ENCODE data around the gene DOCK4. TPM values are rescaled to one million over a fixed set of nuclear protein-coding genes. Genes with fewer than 3 reads are reported as not detected.

Gene DOCK4
- total RNA-seq, 1 donor from 2014 or later, result 70.9 TPM

GRCh38 chr7:112064627-112065385, 141.4 kb downstream of the DOCK4 start:
- FAIRE-seq (no peak), DNase-seq (ENCODE audit: low spot score in 2 of 2) (no peak)

GRCh38 chr7:112063974-112064373, 142.2 kb downstream of the DOCK4 start:
- FAIRE-seq (no peak), DNase-seq (ENCODE audit: low spot score in 2 of 2) (no peak)

DNA sequence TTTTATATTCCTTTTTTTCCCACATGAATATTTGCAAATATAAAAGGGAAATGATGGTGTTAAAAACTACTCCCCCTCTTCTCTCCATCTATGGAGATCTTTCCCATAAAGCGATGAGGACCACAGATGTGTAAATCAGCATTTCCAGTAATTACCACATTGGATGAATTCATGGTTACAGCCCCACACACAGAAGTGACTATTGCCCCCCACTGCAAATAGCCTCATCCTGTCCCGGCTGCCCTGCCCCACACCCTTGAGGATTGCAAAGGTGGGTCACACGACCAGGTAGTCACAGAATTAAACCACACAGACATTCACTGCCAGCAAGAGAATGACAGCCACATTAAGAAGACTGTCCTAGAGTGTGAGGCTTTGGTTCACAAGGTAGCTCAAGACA, 145.1 kb downstream of the DOCK4 start:
- no peak for DNase-seq (ENCODE audit: low spot score in 2 of 2)
- no peak for FAIRE-seq

- no peak for DNase-seq (ENCODE audit: low spot score in 2 of 2)
- no peak for FAIRE-seq
Measured at GRCh38 chr7:112060625-112061024, 145.6 kb downstream of the DOCK4 start.

DNA sequence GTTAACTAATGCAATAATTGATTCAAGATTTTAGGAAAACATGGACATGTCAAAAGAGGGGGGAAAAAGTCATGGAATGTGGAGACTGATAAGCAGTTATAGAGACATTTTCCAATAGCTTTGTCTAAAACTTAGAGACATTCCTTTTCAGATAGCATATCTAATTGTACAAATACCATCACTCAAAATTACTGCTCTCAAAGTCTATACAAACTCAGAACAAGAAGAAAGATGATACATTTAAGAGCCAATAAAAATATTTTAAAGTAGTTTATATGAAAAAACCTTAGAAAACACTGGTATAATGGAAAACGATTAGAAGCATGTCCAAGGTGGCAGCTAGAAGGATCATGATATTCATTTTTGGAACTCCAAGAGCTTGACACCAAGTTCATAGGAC, 146.5 kb downstream of the DOCK4 start:
- DNase-seq (ENCODE audit: low spot score in 2 of 2) (no peak), FAIRE-seq (no peak)

GRCh38 chr7:112058686-112059085, 147.5 kb downstream of the DOCK4 start:
- FAIRE-seq (no peak), DNase-seq (ENCODE audit: low spot score in 2 of 2) (no peak)

DNA sequence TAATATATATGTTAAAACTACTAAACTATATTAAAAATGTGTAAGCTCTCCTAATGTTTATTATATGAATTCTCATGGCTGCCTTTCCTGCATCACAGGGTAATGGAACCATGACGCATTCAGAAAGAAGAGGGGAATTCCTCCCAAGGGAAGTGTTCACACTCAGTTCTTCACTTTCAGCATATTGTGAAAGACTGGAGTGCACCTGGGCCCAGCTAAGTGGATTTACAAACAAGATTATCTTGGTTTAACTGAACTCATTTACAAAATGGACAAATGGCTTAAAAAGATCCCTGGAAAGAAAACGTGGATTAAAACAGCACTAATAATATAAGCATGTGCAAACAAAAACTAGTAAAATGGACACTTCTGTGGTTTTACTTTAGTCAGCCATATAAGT, 149.8 kb downstream of the DOCK4 start:
- DNase-seq (ENCODE audit: low spot score in 2 of 2) (no peak), FAIRE-seq (no peak)

GRCh38 chr7:112053737-112054069, 152.5 kb downstream of the DOCK4 start:
- no peak for FAIRE-seq
- no peak for DNase-seq (ENCODE audit: low spot score in 2 of 2)

GRCh38 chr7:112052993-112053736, 153.0 kb downstream of the DOCK4 start:
- FAIRE-seq (no peak), DNase-seq (ENCODE audit: low spot score in 2 of 2) (no peak)

- no peak for FAIRE-seq
Measured at GRCh38 chr7:112052498-112052897, 153.7 kb downstream of the DOCK4 start.

DNA sequence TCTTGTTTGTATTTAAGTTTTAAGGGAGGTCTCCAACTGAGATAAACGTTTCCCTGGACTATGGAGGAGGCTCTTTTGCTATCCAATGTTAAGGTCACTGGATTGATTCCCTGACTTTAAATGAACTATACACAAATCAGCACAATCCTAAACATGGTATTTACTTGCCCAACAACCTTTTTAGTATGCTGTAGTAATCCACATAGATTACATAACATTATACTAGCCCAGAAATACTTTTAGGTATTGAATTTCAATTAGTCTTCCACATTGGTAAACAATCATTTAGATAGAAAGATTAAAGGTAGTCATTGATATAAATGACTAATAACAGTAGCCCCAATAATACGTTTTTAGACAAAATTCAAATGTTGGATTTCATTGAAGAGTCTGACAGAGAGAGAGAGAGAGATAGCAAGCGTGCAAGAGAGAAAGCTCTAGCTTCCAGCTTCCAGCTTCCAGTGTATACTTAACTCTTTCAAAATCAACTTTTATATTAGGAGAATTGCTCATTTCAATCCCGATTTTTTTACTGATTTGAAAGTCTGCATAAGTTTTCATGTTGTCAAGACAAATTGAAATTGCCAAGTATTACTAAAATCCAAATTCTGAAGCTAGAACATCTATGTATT, 155.8 kb downstream of the DOCK4 start:
- no peak for DNase-seq (ENCODE audit: low spot score in 2 of 2)
- no peak for FAIRE-seq

More at GRCh38 chr7:112052498-112052897, 153.7 kb downstream of the DOCK4 start:
- DNase-seq (ENCODE audit: low spot score in 2 of 2), result no peak

DNA sequence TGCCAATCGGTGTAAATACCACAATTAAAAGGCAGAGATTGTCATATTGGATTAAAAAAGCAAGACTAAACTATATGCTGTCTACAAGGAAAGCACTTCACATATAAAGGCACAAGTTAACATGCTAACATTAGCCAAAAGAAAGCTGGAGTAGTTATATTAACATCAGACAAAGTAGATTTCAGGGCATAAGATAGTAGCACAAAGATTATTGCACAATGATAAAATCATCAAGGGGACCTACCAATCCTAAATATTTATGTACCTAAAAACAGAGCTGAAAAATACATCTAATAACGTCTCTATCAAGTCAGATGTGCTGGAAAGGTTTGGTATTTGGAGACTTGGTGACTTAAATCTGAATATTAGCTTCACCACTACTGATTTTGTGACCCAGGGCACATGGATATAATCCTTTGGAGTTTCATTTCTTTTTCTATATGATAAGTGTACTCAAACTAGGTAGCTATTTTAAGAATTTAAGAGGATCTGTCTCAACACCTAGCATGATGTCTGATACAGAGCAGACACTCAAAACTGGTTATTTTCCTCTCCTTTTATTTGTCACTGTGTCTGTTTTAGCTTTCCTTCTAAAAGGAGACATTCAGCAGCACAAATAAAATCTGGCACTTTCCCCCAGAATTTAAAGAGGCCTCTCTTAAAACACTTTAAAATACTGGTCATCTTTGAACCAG, 156.5 kb downstream of the DOCK4 start:
- no peak for DNase-seq (ENCODE audit: low spot score in 2 of 2)
- no peak for FAIRE-seq

- DNase-seq (ENCODE audit: low spot score in 2 of 2) (no peak), FAIRE-seq (no peak)
Measured at GRCh38 chr7:112047421-112047820, 158.8 kb downstream of the DOCK4 start.

GRCh38 chr7:112045222-112045621, 161.0 kb downstream of the DOCK4 start:
- no peak for FAIRE-seq
- no peak for DNase-seq (ENCODE audit: low spot score in 2 of 2)

- FAIRE-seq (no peak), DNase-seq (ENCODE audit: low spot score in 2 of 2) (no peak)
Measured at GRCh38 chr7:112042631-112043030, 163.6 kb downstream of the DOCK4 start.

DNA sequence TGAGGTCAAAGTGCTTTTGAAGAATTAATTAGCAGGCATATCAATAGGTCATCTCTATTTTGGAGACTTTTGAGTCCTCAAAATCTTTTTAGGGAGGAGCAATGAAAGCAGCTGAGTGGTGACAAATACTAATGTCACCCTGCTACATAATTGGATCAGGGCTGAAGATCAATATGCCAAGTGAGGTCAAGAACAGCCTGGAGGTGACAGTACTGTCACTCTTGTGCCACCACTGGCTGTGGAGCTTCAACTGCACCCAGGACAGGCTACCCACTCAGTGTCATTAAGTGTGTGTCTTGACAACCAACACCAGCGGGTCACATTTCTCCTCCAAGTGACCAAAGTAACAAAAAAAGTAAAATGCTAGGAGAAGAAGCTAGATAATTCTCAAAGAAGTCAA, 167.8 kb downstream of the DOCK4 start:
- FAIRE-seq, result no peak
- DNase-seq (ENCODE audit: low spot score in 2 of 2), result no peak

- FAIRE-seq, result no peak
Measured at GRCh38 chr7:112036071-112036470, 170.1 kb downstream of the DOCK4 start.

DNA sequence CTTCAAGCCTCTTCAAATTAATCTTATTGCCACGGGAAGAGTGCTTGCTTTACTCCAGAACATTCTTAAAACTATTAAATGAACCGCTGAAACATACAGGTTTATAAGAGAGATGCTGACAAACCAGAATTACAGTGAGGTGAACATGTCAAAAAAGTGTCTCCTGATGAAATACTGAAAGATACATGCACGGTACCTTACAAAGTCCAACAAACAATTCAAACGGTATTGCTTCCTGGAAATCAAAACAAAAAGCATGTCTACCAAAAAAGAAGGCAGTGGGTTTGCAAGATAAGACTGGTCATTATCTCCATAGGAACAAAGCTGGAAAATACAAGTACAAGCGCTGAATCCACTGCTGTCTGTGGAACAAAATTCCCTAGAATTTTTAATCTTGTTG, 174.5 kb downstream of the DOCK4 start:
- FAIRE-seq (no peak), DNase-seq (ENCODE audit: low spot score in 2 of 2) (no peak)

More at GRCh38 chr7:112036071-112036470, 170.1 kb downstream of the DOCK4 start:
- DNase-seq (ENCODE audit: low spot score in 2 of 2), result no peak

GRCh38 chr7:112025556-112025955, 180.6 kb downstream of the DOCK4 start:
- DNase-seq (ENCODE audit: low spot score in 2 of 2) (no peak), FAIRE-seq (no peak)

- DNase-seq (ENCODE audit: low spot score in 2 of 2), result no peak
- FAIRE-seq, result no peak
Measured at GRCh38 chr7:112023786-112024185, 182.4 kb downstream of the DOCK4 start.

DNA sequence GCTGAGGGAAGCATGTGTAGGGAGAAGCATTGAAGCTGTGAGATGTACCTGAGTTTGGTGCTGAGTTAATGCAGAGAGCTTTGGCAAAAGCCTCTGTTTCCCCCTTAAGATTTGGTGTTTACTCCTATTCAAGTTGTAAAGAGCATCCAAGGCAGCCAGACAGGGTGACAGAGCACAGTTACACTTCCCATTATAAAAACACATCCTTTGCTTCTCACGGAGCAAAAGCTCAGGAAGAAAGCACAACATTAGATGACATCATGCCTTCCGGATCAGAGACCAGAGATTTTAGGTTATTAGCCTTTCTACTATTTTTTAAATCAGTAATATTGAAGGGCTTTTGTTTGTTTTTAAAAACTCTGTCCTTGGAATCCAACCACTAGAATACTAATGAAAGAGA, 182.9 kb downstream of the DOCK4 start:
- no peak for DNase-seq (ENCODE audit: low spot score in 2 of 2)
- no peak for FAIRE-seq
